WTC11 (cell line): ENCODE results near the gene OR4F15. TPM values are rescaled to one million over a fixed set of nuclear protein-coding genes. Genes with fewer than 3 reads are reported as not detected.

Experiments used
- ATAC-seq: fragments of 200-7000 bp; cut with Tn5 transposase; 2 replicates; pipeline ENCODE4 v1.10.0; 2021; ENCODE audit warnings: mild to moderate bottlenecking, moderate library complexity
- CTCF ChIA-PET: fragments of 300-600 bp; sonication (Branson Sonifier 250); formaldehyde crosslinking; loops from one replicate; lab custom pipeline; 2021; ENCODE audit warnings: antibody characterized with exemption; lab: Charles Lee
- POLR2A ChIA-PET: fragments of 350-600 bp; sonication (Branson Sonifier 250); formaldehyde crosslinking; loops from one replicate; lab custom pipeline; 2021; ENCODE audit warnings: antibody characterized with exemption; lab: Charles Lee
- DNase-seq: peaks from one replicate; pipeline ENCODE4 v3.0.0; 2021; ENCODE audit warnings: low spot score
- H3K27ac Mint-ChIP-seq: 2 replicates; pipeline ENCODE4 v1.8.0; 2021; ENCODE audit warnings: mixed read lengths
- H3K27me3 Mint-ChIP-seq: 2 replicates; pipeline ENCODE4 v1.8.0; 2021; ENCODE audit warnings: low read depth, mild to moderate bottlenecking, moderate library complexity, mixed read lengths
- H3K36me3 Mint-ChIP-seq: 2 replicates; pipeline ENCODE4 v1.8.0; 2021; ENCODE audit warnings: mixed read lengths
- H3K4me1 Mint-ChIP-seq: 2 replicates; pipeline ENCODE4 v1.8.0; 2022; ENCODE audit warnings: mixed read lengths
- H3K4me3 Mint-ChIP-seq: 2 replicates; pipeline ENCODE4 v1.8.0; 2021; ENCODE audit warnings: mild to moderate bottlenecking, moderate library complexity, mixed read lengths
- H3K9me3 Mint-ChIP-seq: 2 replicates; pipeline ENCODE4 v1.8.0; 2021; ENCODE audit warnings: mixed read lengths
- ATF2 ChIP-seq: sonication (generic); formaldehyde crosslinking; IDR thresholded peaks from 2 replicates; pipeline ENCODE4 v1.8.1; 2022; ENCODE audit warnings: low read depth, missing genetic modification reagents, borderline replicate concordance
- ATF3 ChIP-seq: sonication (generic); formaldehyde crosslinking; conservative IDR thresholded peaks from 2 replicates; pipeline ENCODE4 v1.8.1; 2022; ENCODE audit warnings: mild to moderate bottlenecking, missing genetic modification reagents
- CDX4 ChIP-seq: fragments of 250-450 bp; sonication (Bioruptor Pico); IDR thresholded peaks from 2 replicates; pipeline ENCODE4 v1.9.0; 2021; ENCODE audit warnings: moderate library complexity, mild to moderate bottlenecking, inconsistent platforms, borderline replicate concordance
- CREM ChIP-seq: sonication (generic); formaldehyde crosslinking; IDR thresholded peaks from 2 replicates; pipeline ENCODE4 v1.8.1; 2022; ENCODE audit warnings: mild to moderate bottlenecking, missing genetic modification reagents, moderate library complexity
- ELF4 ChIP-seq: sonication (generic); formaldehyde crosslinking; IDR thresholded peaks from 2 replicates; pipeline ENCODE4 v1.8.1; 2022; ENCODE audit warnings: low read depth, mild to moderate bottlenecking, moderate library complexity, missing genetic modification reagents
- FOXK1 ChIP-seq: sonication (generic); formaldehyde crosslinking; IDR thresholded peaks from 2 replicates; pipeline ENCODE4 v1.8.0; 2022; ENCODE audit warnings: mild to moderate bottlenecking, moderate library complexity, missing genetic modification reagents
- FOXP4 ChIP-seq: sonication (generic); formaldehyde crosslinking; IDR thresholded peaks from 2 replicates; pipeline ENCODE4 v1.8.0; 2022; ENCODE audit warnings: mild to moderate bottlenecking, missing genetic modification reagents
- IRF1 ChIP-seq: sonication (generic); formaldehyde crosslinking; IDR thresholded peaks from 2 replicates; pipeline ENCODE4 v1.8.0; 2023; ENCODE audit warnings: missing genetic modification reagents
- IRF2 ChIP-seq: sonication (generic); formaldehyde crosslinking; IDR thresholded peaks from 2 replicates; pipeline ENCODE4 v1.8.0; 2022; ENCODE audit warnings: low read depth, missing genetic modification reagents, borderline replicate concordance
- MYBL2 ChIP-seq: sonication (generic); formaldehyde crosslinking; IDR thresholded peaks from 2 replicates; pipeline ENCODE4 v1.8.1; 2023; ENCODE audit warnings: mild to moderate bottlenecking, moderate library complexity, missing genetic modification reagents
- NR1H2 ChIP-seq: sonication (generic); formaldehyde crosslinking; IDR thresholded peaks from 2 replicates; pipeline ENCODE4 v1.9.0; 2021; ENCODE audit warnings: mild to moderate bottlenecking, moderate library complexity, missing genetic modification reagents
- RORB ChIP-seq: fragments of 250-450 bp; sonication (Bioruptor Pico); IDR thresholded peaks from 2 replicates; pipeline ENCODE4 v1.9.0; 2021; ENCODE audit warnings: mild to moderate bottlenecking
- STAT6 ChIP-seq: sonication (generic); formaldehyde crosslinking; conservative IDR thresholded peaks from 2 replicates; pipeline ENCODE4 v1.8.1; 2023; ENCODE audit warnings: mild to moderate bottlenecking, low read depth, missing genetic modification reagents, moderate library complexity
- TEAD1 ChIP-seq: sonication (generic); formaldehyde crosslinking; IDR thresholded peaks from 2 replicates; pipeline ENCODE4 v1.8.0; 2022; ENCODE audit warnings: mild to moderate bottlenecking, missing genetic modification reagents
- ZBTB43 ChIP-seq: sonication (generic); formaldehyde crosslinking; IDR thresholded peaks from 2 replicates; pipeline ENCODE4 v1.8.1; 2023; ENCODE audit warnings: mild to moderate bottlenecking, missing genetic modification reagents
- ZMAT4 ChIP-seq: fragments of 250-450 bp; sonication (Bioruptor Pico); IDR thresholded peaks from 2 replicates; pipeline ENCODE4 v1.9.0; 2021; ENCODE audit warnings: mild to moderate bottlenecking
- ZNF317 ChIP-seq: sonication (generic); formaldehyde crosslinking; IDR thresholded peaks from 2 replicates; pipeline ENCODE4 v1.8.1; 2023; ENCODE audit warnings: low read depth, mild to moderate bottlenecking, moderate library complexity, missing genetic modification reagents, borderline replicate concordance
- total RNA-seq: library from RNA; stranded (reverse); gene quantifications from 3 replicates; pipeline ENCODE4 v1.2.3, GENCODE V29; 2021

The OR4F15 gene
- total RNA-seq, 1 experiment from 2014 or later: not detected

- peaks cover 12% of the 10 kb centered on the region for H3K27me3 Mint-ChIP-seq
- H3K4me1 Mint-ChIP-seq: no peaks in the 10 kb centered on the region
- H3K36me3 Mint-ChIP-seq: no peaks in the 10 kb centered on the region
- no peak overlapping the region for H3K27ac Mint-ChIP-seq
- no peaks in the 10 kb centered on the region for H3K9me3 Mint-ChIP-seq
- POLR2A ChIA-PET: no interaction called here
- H3K4me3 Mint-ChIP-seq: no peak overlapping the region
- CTCF ChIA-PET: no interaction called here
- no peak for DNase-seq
- TF ChIP-seq TEAD1 (no peak), ZNF317 (CRISPR knock-in tag) (no peak), ATF2 (no peak), FOXP4 (CRISPR knock-in tag) (no peak), ZBTB43 (CRISPR knock-in tag) (no peak), ZMAT4 (CRISPR knock-in tag) (no peak), CREM (CRISPR knock-in tag) (no peak), MYBL2 (CRISPR knock-in tag) (no peak), ELF4 (CRISPR knock-in tag) (no peak), ATF3 (CRISPR knock-in tag) (no peak), IRF1 (no peak), FOXK1 (CRISPR knock-in tag) (no peak), RORB (CRISPR knock-in tag) (no peak), CDX4 (CRISPR knock-in tag) (no peak), IRF2 (CRISPR knock-in tag) (no peak), STAT6 (CRISPR knock-in tag) (no peak), NR1H2 (CRISPR knock-in tag) (no peak)
- TF ChIP-seq, all 79 proteins: peak for 0
- ATAC-seq: no peak
These were observed 1.1 kb upstream of the OR4F15 start for GRCh38 chr15:101810876-101811275.
